Mucosa of stomach (tissue), 1 donor: ENCODE measurements around the gene RAMP1.
"Not testable (repeated sequence)": the region's sequence is repeated elsewhere in the genome, so short reads cannot be mapped to it uniquely, and the experiment has no call there.

Source experiments
- H3K27me3 ChIP-seq: one replicate; pipeline ENCODE4 v1.7.0; 2013; ENCODE audit warnings: mild to moderate bottlenecking, low read length; ENCODE audit not compliant: control insufficient read depth, insufficient read depth
- H3K36me3 ChIP-seq: one replicate; pipeline ENCODE4 v1.7.0; 2013; ENCODE audit warnings: low read length; ENCODE audit not compliant: control insufficient read depth, insufficient read depth
- H3K4me1 ChIP-seq: one replicate; pipeline ENCODE4 v1.7.0; 2013; ENCODE audit warnings: mild to moderate bottlenecking, low read length; ENCODE audit not compliant: control insufficient read depth, insufficient read depth
- H3K4me3 ChIP-seq: one replicate; pipeline ENCODE4 v1.7.0; 2013; ENCODE audit warnings: low read length
- H3K9ac ChIP-seq: one replicate; pipeline ENCODE4 v1.7.0; 2013; ENCODE audit warnings: mild to moderate bottlenecking, low read length, moderate library complexity
- H3K9me3 ChIP-seq: one replicate; pipeline ENCODE4 v1.7.0; 2013; ENCODE audit warnings: mild to moderate bottlenecking, low read length, moderate library complexity; ENCODE audit not compliant: control insufficient read depth
- donor health status: Pancreatic carcinoma.

RAMP1 gene

GRCh38 chr2:237864940-237865622 is 5.7 kb downstream of the RAMP1 start:
- H3K36me3 ChIP-seq, result no peaks in the 10 kb centered on the region
- H3K9me3 ChIP-seq, result no peaks in the 10 kb centered on the region
- no peak overlapping the region for H3K4me3 ChIP-seq
- peaks cover 24% of the 10 kb centered on the region for H3K4me1 ChIP-seq
- H3K27me3 ChIP-seq, result peaks cover 5% of the 10 kb centered on the region
- H3K9ac ChIP-seq, result no peak overlapping the region

GRCh38 chr2:237865623-237866041 is 6.2 kb downstream of the RAMP1 start:
- Histone ChIP-seq H3K27me3 (peaks cover 1% of the 10 kb centered on the region), H3K4me3 (no peak overlapping the region), H3K36me3 (no peaks in the 10 kb centered on the region), H3K9ac (no peak overlapping the region), H3K9me3 (no peaks in the 10 kb centered on the region), H3K4me1 (peaks cover 19% of the 10 kb centered on the region)

- no peak overlapping the region for H3K9ac ChIP-seq
- peaks cover 14% of the 10 kb centered on the region for H3K4me1 ChIP-seq
- H3K27me3 ChIP-seq, result no peaks in the 10 kb centered on the region
- H3K4me3 ChIP-seq, result no peak overlapping the region
- no peaks in the 10 kb centered on the region for H3K36me3 ChIP-seq
- H3K9me3 ChIP-seq, result no peaks in the 10 kb centered on the region
Measured at GRCh38 chr2:237866101-237866621, 6.7 kb downstream of the RAMP1 start.

- Histone ChIP-seq H3K9me3 (no peaks in the 10 kb centered on the region), H3K36me3 (no peaks in the 10 kb centered on the region), H3K4me3 (no peak overlapping the region), H3K9ac (no peak overlapping the region), H3K27me3 (no peaks in the 10 kb centered on the region), H3K4me1 (peaks cover 2% of the 10 kb centered on the region)
Measured at GRCh38 chr2:237867465-237867864, 8.0 kb downstream of the RAMP1 start.

GRCh38 chr2:237868074-237868473 is 8.7 kb downstream of the RAMP1 start:
- not testable (repeated sequence) for H3K4me1 ChIP-seq, H3K36me3 ChIP-seq, H3K27me3 ChIP-seq, H3K9me3 ChIP-seq, H3K4me3 ChIP-seq, H3K9ac ChIP-seq

GRCh38 chr2:237868631-237869342 is 9.4 kb downstream of the RAMP1 start:
- H3K9ac ChIP-seq, result no peak overlapping the region
- no peak overlapping the region for H3K4me3 ChIP-seq
- no peaks in the 10 kb centered on the region for H3K9me3 ChIP-seq
- no peaks in the 10 kb centered on the region for H3K36me3 ChIP-seq
- H3K27me3 ChIP-seq, result no peaks in the 10 kb centered on the region
- H3K4me1 ChIP-seq, result no peaks in the 10 kb centered on the region

GRCh38 chr2:237869343-237870102 is 10.1 kb downstream of the RAMP1 start:
- Histone ChIP-seq H3K9me3 (no peaks in the 10 kb centered on the region), H3K4me1 (no peaks in the 10 kb centered on the region), H3K36me3 (no peaks in the 10 kb centered on the region), H3K4me3 (no peak overlapping the region), H3K27me3 (no peaks in the 10 kb centered on the region), H3K9ac (no peak overlapping the region)

GRCh38 chr2:237870126-237870525 is 10.7 kb downstream of the RAMP1 start:
- Histone ChIP-seq H3K9ac (no peak overlapping the region), H3K36me3 (no peaks in the 10 kb centered on the region)

GRCh38 chr2:237870754-237871651 is 11.6 kb downstream of the RAMP1 start:
- no peaks in the 10 kb centered on the region for H3K36me3 ChIP-seq
- H3K9ac ChIP-seq, result no peak overlapping the region
- H3K4me3 ChIP-seq, result no peak overlapping the region
- H3K9me3 ChIP-seq, result no peaks in the 10 kb centered on the region
- no peaks in the 10 kb centered on the region for H3K4me1 ChIP-seq
- no peaks in the 10 kb centered on the region for H3K27me3 ChIP-seq

More at GRCh38 chr2:237870126-237870525, 10.7 kb downstream of the RAMP1 start:
- H3K27me3 ChIP-seq, result no peaks in the 10 kb centered on the region
- no peak overlapping the region for H3K4me3 ChIP-seq
- no peaks in the 10 kb centered on the region for H3K4me1 ChIP-seq
- H3K9me3 ChIP-seq, result no peaks in the 10 kb centered on the region

- H3K27me3 ChIP-seq, result no peaks in the 10 kb centered on the region
- no peak overlapping the region for H3K9ac ChIP-seq
- H3K4me3 ChIP-seq, result no peak overlapping the region
- no peaks in the 10 kb centered on the region for H3K4me1 ChIP-seq
- no peaks in the 10 kb centered on the region for H3K9me3 ChIP-seq
- H3K36me3 ChIP-seq, result no peaks in the 10 kb centered on the region
Measured at GRCh38 chr2:237872178-237872887, 12.9 kb downstream of the RAMP1 start.

- Histone ChIP-seq H3K9me3 (no peaks in the 10 kb centered on the region), H3K4me1 (no peaks in the 10 kb centered on the region), H3K27me3 (no peaks in the 10 kb centered on the region), H3K4me3 (no peak overlapping the region), H3K36me3 (no peaks in the 10 kb centered on the region), H3K9ac (no peak overlapping the region)
Measured at GRCh38 chr2:237873421-237873831, 14.0 kb downstream of the RAMP1 start.
